ENCODE results near the gene ABR. TPM values are rescaled to one million over a fixed set of nuclear protein-coding genes. Genes with fewer than 3 reads are reported as not detected.

The ABR gene
- total and polyA plus RNA-seq, 2 donors: 17.7 to 37.6 TPM

DNA sequence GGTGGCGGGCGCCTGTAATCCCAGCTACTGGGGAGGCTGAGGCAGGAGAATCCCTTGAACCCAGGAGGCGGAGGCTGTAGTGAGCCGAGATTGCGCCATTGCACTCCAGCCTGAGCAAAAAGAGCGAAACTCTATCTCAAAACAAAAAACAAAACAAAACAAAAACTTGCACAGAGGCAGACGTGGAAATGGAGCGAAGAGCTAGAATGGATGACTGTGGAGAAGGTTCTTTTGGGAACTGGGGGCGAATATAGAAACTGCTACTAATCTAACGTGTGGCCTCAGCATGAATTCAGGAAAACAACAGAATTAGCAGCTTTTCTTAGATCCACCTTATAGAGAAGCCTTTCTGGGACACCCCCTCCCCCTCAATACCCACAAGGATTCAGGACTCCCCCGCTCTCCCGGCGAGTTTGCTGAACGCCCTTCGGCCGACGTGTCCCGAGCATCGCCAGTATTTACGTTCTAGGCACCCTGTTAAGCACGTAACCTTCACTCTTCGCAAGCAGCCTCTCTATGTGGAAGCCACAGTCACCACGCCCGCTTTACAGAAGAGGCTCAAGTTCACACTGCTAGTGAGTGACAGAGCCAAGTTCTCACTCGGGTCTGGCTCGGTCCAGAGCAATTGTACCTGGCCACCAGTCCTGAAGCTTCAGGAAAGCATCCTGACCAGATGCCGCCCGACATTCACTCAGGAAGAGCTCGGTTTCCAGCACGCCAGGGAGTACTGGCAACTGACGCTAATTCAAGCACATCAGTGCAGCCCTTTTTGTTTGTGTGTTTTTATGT lies 13.3 kb upstream of the ABR start:
- no peaks in the 10 kb centered on the region for H3K9me3 ChIP-seq (ENCODE audit: control insufficient read depth in 2 of 2, insufficient read depth in 1 of 2, low read length in 1 of 2)
- H3K27me3 ChIP-seq (ENCODE audit: control insufficient read depth in 2 of 2, insufficient read depth in 1 of 2, low read length in 1 of 2): no peaks in the 10 kb centered on the region
- no peak overlapping the region for H3K4me3 ChIP-seq (ENCODE audit: low read length in 2 of 2)
- H3K4me1 ChIP-seq (ENCODE audit: control insufficient read depth in 2 of 2, insufficient read depth in 2 of 2, low read length in 2 of 2): peaks cover 7 to 13% of the 10 kb centered on the region in 2 donors
- H3K36me3 ChIP-seq (ENCODE audit: control insufficient read depth in 2 of 2, insufficient read depth in 2 of 2, low read length in 1 of 2): no peaks in the 10 kb centered on the region
- 95% methylated on average over 31 of the region's 31 CpGs for WGBS
- no peak for DNase-seq (ENCODE audit: low read depth in 6 of 9, low spot score in 9 of 9)
- no peak overlapping the region for H3K27ac ChIP-seq (ENCODE audit: low read depth in 1 of 2, low read length in 1 of 2)

DNA sequence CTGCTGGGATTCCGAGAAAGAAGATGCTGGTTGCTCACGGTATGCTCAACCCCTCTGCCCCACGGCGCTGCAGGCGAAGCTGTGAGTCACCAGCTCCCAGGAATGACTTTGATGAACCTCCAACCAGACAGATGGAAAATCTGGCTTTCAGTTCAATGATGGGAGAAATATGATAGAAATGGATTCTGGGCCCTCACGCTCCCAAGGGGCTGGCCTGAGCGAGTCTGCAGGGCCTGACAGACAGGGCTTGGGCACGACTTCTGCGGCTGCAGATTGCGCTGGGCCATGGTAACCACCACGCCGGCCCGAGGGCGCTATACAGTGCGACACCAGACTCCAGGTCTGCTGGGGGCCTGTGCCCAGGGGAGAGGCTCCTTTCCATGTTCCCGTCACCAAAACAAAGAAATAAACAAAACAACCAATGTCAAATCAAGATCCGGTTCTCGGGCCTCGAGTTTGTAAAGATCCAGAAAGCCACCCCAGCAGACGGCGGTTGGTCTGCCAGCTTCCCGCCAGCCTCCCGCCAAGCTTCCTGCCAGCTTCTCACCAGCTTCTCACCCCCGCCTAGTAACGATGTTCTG lies 11.1 kb upstream of the ABR start:
- Histone ChIP-seq H3K27me3 (ENCODE audit: control insufficient read depth in 2 of 2, insufficient read depth in 1 of 2, low read length in 1 of 2) (peaks cover 0 to 7% of the 10 kb centered on the region in 2 donors), H3K36me3 (ENCODE audit: control insufficient read depth in 2 of 2, insufficient read depth in 2 of 2, low read length in 1 of 2) (no peaks in the 10 kb centered on the region), H3K4me3 (ENCODE audit: low read length in 2 of 2) (no peak overlapping the region), H3K27ac (ENCODE audit: low read depth in 1 of 2, low read length in 1 of 2) (no peak overlapping the region), H3K4me1 (ENCODE audit: control insufficient read depth in 2 of 2, insufficient read depth in 2 of 2, low read length in 2 of 2) (no peaks in the 10 kb centered on the region), H3K9me3 (ENCODE audit: control insufficient read depth in 2 of 2, insufficient read depth in 1 of 2, low read length in 1 of 2) (no peaks in the 10 kb centered on the region)
- no peak for DNase-seq (ENCODE audit: low read depth in 6 of 9, low spot score in 9 of 9)
- 91% methylated on average over 25 of the region's 25 CpGs for WGBS

DNA sequence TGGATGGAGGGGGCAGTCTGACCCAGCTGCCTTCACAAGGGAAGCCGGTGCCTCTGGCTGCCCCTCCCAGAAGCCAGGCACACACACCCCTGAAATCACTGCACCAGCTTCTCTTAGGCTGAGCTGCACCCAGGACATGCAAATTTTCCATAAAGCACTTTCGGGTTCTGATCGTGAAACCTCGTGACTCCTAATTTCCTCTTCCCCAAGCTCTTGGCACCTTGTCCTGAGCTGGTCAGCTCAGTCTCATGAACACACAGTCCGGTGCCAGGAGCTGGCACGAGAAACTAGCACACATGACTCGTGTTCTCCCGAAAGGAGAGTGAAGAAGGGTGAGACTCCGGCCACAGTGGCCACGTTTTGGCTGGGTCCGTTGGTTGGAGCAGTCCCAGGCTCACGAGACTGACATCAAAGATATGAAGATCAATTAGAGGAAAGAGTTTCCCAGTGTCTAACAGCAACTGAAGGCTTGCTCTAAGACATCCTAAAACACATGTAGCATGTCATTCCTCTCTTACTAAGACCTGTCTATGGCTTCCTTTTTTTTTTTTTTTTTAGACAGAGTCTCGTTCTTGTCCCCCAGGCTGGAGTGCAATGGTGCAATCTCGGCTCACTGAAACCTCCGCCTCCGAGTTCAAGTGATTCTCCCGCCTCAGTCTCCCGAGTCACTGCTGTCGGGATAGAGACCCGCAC lies 9.2 kb upstream of the ABR start:
- H3K36me3 ChIP-seq (ENCODE audit: control insufficient read depth in 2 of 2, insufficient read depth in 2 of 2, low read length in 1 of 2): no peaks in the 10 kb centered on the region
- DNase-seq (ENCODE audit: low read depth in 6 of 9, low spot score in 9 of 9): no peak
- no peak overlapping the region for H3K27ac ChIP-seq (ENCODE audit: low read depth in 1 of 2, low read length in 1 of 2)
- no peaks in the 10 kb centered on the region for H3K9me3 ChIP-seq (ENCODE audit: control insufficient read depth in 2 of 2, insufficient read depth in 1 of 2, low read length in 1 of 2)
- no peak overlapping the region for H3K4me3 ChIP-seq (ENCODE audit: low read length in 2 of 2)
- H3K27me3 ChIP-seq (ENCODE audit: control insufficient read depth in 2 of 2, insufficient read depth in 1 of 2, low read length in 1 of 2): peaks cover 0 to 7% of the 10 kb centered on the region in 2 donors
- no peaks in the 10 kb centered on the region for H3K4me1 ChIP-seq (ENCODE audit: control insufficient read depth in 2 of 2, insufficient read depth in 2 of 2, low read length in 2 of 2)
- 90% methylated on average over 20 of the region's 20 CpGs for WGBS

DNA sequence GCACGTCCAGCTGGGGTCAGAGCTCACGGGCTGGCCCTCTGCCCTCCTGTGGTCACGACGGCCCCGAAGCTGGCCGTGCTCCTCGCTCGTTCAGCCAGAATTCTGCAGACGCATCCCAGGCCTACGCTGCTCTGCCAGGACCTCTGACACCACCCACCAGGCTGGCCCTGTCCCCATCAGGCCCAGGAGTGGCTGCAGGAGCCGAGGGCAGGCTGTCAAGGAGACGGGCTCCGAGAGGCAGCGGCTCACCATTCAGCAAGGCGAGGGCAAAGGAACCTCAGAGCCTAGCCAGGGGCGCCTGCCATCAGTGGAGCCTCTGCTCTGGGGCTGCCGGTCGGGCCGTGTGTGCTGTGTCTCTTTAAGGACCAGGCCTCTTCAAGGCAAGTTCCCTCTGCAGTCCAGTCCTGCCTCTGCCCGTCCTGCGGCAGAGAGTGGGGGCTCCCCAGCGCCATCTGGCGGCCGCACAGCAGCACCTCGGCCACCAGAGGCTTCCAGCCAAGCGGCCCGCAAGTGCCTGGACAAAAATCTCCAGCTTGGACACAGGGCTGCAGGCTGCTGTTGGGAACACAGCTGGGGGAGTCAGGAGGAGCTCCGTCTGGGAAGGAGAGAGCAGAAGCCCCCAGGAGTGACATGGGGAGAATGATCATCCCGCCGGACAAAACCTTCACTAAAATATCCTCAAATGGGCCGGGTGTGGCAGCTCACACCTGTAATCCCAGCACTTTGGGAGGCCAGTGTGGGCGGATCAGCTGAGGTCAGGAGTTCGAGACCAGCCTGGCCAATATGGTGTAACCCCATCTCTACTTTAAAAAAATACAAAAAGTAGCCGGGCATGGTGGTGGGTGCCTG lies 7.4 kb upstream of the ABR start:
- 60% methylated on average over 34 of the region's 34 CpGs for WGBS
- peaks cover 0 to 3% of the 10 kb centered on the region in 2 donors for H3K4me1 ChIP-seq (ENCODE audit: control insufficient read depth in 2 of 2, insufficient read depth in 2 of 2, low read length in 2 of 2)
- H3K36me3 ChIP-seq (ENCODE audit: control insufficient read depth in 2 of 2, insufficient read depth in 2 of 2, low read length in 1 of 2): no peaks in the 10 kb centered on the region

DNA sequence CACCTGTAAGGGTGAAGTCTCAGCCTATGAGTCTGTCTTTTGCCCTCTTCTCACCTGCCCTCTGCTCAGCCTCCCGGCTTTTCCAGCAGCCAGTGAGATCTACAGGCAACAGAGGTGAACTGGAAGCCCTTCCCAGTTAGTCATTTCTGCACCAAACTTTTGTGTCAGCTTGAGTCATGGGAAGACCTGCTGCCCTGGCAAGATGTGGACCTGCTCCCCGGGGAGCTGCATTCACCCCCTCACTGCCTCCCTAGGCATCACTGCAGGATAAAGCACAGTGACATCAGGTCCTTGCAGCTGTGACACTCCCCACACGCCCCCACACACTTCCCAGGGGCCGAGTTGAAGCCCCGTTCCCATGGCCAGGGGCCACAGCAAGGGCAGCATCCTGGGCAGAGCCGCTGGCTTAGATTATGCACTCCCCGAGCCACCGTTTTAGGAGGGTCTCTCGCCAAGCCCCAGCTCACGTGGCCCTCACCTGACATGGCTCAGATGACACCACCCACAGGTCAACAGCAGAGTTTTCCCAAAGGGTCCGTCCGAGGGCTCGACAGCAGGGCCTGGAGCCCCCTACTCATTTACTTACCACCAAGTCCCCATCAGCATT lies 6.5 kb upstream of the ABR start:
- 90% methylated on average over 13 of the region's 13 CpGs for WGBS
- Histone ChIP-seq H3K36me3 (ENCODE audit: control insufficient read depth in 2 of 2, insufficient read depth in 2 of 2, low read length in 1 of 2) (no peaks in the 10 kb centered on the region), H3K9me3 (ENCODE audit: control insufficient read depth in 2 of 2, insufficient read depth in 1 of 2, low read length in 1 of 2) (no peaks in the 10 kb centered on the region), H3K27me3 (ENCODE audit: control insufficient read depth in 2 of 2, insufficient read depth in 1 of 2, low read length in 1 of 2) (peaks cover 0 to 29% of the 10 kb centered on the region in 2 donors), H3K27ac (ENCODE audit: low read depth in 1 of 2, low read length in 1 of 2) (no peak overlapping the region), H3K4me3 (ENCODE audit: low read length in 2 of 2) (no peak overlapping the region), H3K4me1 (ENCODE audit: control insufficient read depth in 2 of 2, insufficient read depth in 2 of 2, low read length in 2 of 2) (peaks cover 0 to 3% of the 10 kb centered on the region in 2 donors)
- DNase-seq (ENCODE audit: low read depth in 6 of 9, low spot score in 9 of 9): no peak

More for the DNA sequence above, 7.4 kb upstream of the ABR start:
- H3K27me3 ChIP-seq (ENCODE audit: control insufficient read depth in 2 of 2, insufficient read depth in 1 of 2, low read length in 1 of 2): peaks cover 0 to 20% of the 10 kb centered on the region in 2 donors
- no peak overlapping the region for H3K4me3 ChIP-seq (ENCODE audit: low read length in 2 of 2)
- H3K27ac ChIP-seq (ENCODE audit: low read depth in 1 of 2, low read length in 1 of 2): peak overlapping the region in 1 of 2 donors; percentile 31
- H3K9me3 ChIP-seq (ENCODE audit: control insufficient read depth in 2 of 2, insufficient read depth in 1 of 2, low read length in 1 of 2): no peaks in the 10 kb centered on the region
- peak in 4 of 9 donors; percentile 29 to 67 (median 57) for DNase-seq (ENCODE audit: low read depth in 6 of 9, low spot score in 9 of 9)

DNA sequence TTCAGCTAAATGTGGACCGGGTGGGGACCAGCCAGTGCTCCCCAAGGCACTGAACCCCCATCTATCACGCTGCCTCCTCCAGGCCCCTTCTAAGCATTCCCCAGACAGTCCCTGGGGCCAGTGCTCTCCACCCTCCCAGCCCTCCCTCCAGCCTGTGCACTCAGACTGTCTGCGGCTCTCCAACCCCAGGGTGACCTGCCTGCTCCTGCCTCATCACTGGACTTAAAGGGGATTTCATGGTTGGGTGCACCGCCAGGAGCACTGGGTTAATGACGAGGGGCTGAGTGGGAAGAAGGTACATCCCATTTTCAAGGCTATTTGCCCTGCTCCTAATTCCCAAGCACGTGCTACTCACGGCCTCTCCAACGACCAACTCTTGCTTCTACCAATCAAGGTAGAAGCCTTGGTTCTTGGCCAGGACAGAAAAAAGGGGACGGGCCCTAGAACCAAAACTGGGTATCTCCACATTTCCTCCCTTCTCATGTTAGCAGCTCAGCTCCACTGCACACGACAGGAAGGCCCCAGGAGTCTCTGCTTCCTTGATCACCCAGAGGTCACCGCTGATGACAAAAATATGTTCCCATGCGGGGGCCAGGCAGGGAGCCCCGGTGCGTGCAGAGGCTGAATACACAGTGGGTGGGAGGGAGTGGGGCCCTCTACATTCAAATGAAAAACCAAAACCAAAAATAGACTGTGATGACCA lies 3.5 kb upstream of the ABR start:
- H3K36me3 ChIP-seq (ENCODE audit: control insufficient read depth in 2 of 2, insufficient read depth in 2 of 2, low read length in 1 of 2): no peaks in the 10 kb centered on the region
- WGBS: 42% methylated on average over 14 of the region's 14 CpGs
- no peak for DNase-seq (ENCODE audit: low read depth in 6 of 9, low spot score in 9 of 9)
- no peak overlapping the region for H3K4me3 ChIP-seq (ENCODE audit: low read length in 2 of 2)
- H3K27ac ChIP-seq (ENCODE audit: low read depth in 1 of 2, low read length in 1 of 2): no peak overlapping the region
- H3K27me3 ChIP-seq (ENCODE audit: control insufficient read depth in 2 of 2, insufficient read depth in 1 of 2, low read length in 1 of 2): peaks cover 22 to 56% of the 10 kb centered on the region in 2 donors
- no peaks in the 10 kb centered on the region for H3K9me3 ChIP-seq (ENCODE audit: control insufficient read depth in 2 of 2, insufficient read depth in 1 of 2, low read length in 1 of 2)
- H3K4me1 ChIP-seq (ENCODE audit: control insufficient read depth in 2 of 2, insufficient read depth in 2 of 2, low read length in 2 of 2): peaks cover 5 to 15% of the 10 kb centered on the region in 2 donors

DNA sequence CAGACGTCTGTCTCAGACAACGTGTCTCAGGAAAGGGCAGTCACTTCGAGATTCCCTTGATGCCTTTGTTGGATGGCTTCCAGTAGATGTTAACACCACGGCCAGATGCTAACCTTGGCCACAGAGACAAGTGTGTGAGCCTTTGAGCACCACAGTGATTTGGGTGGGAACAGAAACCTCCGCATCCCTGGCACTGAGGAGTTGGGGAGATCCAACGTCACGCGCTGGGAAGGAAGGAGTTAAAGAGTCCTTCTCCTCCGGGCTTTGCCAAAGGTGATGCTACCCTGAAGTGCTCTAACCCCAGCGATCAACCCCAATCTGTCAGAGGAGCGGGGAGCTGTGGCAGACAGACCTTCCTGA lies 3.0 kb upstream of the ABR start:
- no peak for DNase-seq (ENCODE audit: low read depth in 6 of 9, low spot score in 9 of 9)
- H3K36me3 ChIP-seq (ENCODE audit: control insufficient read depth in 2 of 2, insufficient read depth in 2 of 2, low read length in 1 of 2): no peaks in the 10 kb centered on the region

DNA sequence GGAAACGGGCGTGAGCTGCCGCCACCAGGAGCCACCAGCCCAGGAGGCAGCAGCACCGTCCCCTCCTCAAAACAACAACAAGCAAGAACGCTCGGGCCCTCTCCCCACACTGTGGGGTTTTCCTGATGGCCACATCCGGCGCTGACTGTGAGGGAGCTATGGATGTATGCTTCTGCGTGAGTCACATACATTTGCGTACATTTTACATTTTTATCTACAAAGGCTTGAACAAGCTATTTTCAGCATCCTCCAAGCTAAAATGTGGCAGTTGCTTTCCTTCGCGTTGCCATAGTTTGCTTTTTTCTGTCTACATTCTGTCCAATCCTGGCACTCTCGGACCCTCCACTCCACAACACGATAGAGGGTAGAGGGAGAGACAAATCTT lies 2.0 kb upstream of the ABR start:
- no peaks in the 10 kb centered on the region for H3K36me3 ChIP-seq (ENCODE audit: control insufficient read depth in 2 of 2, insufficient read depth in 2 of 2, low read length in 1 of 2)
- H3K9me3 ChIP-seq (ENCODE audit: control insufficient read depth in 2 of 2, insufficient read depth in 1 of 2, low read length in 1 of 2): no peaks in the 10 kb centered on the region
- 90% methylated on average over 14 of the region's 14 CpGs for WGBS
- no peak overlapping the region for H3K4me3 ChIP-seq (ENCODE audit: low read length in 2 of 2)
- peaks cover 5 to 15% of the 10 kb centered on the region in 2 donors for H3K4me1 ChIP-seq (ENCODE audit: control insufficient read depth in 2 of 2, insufficient read depth in 2 of 2, low read length in 2 of 2)
- peaks cover 28 to 66% of the 10 kb centered on the region in 2 donors for H3K27me3 ChIP-seq (ENCODE audit: control insufficient read depth in 2 of 2, insufficient read depth in 1 of 2, low read length in 1 of 2)
- no peak overlapping the region for H3K27ac ChIP-seq (ENCODE audit: low read depth in 1 of 2, low read length in 1 of 2)
- DNase-seq (ENCODE audit: low read depth in 6 of 9, low spot score in 9 of 9): no peak

More for the DNA sequence above, 3.0 kb upstream of the ABR start:
- H3K27me3 ChIP-seq (ENCODE audit: control insufficient read depth in 2 of 2, insufficient read depth in 1 of 2, low read length in 1 of 2): peaks cover 23 to 62% of the 10 kb centered on the region in 2 donors
- H3K4me1 ChIP-seq (ENCODE audit: control insufficient read depth in 2 of 2, insufficient read depth in 2 of 2, low read length in 2 of 2): peaks cover 5 to 15% of the 10 kb centered on the region in 2 donors
- no peak overlapping the region for H3K4me3 ChIP-seq (ENCODE audit: low read length in 2 of 2)
- no peaks in the 10 kb centered on the region for H3K9me3 ChIP-seq (ENCODE audit: control insufficient read depth in 2 of 2, insufficient read depth in 1 of 2, low read length in 1 of 2)
- no peak overlapping the region for H3K27ac ChIP-seq (ENCODE audit: low read depth in 1 of 2, low read length in 1 of 2)
- WGBS: 79% methylated on average over 11 of the region's 11 CpGs
